GM18498 (cell line): ENCODE data around the gene RIMBP2.

ENCODE experiments used
- ATAC-seq: cut with Tn5 transposase; IDR thresholded peaks from one replicate; pipeline ENCODE4 v1.9.1; 2021; ENCODE audit warnings: mild to moderate bottlenecking, moderate library complexity; ENCODE audit not compliant: unreplicated experiment

Gene RIMBP2

GRCh38 chr12:130513556-130513955, 202.5 kb downstream of the RIMBP2 start:
- ATAC-seq, result no peak

- ATAC-seq, result no peak
Observed at GRCh38 chr12:130511285-130511684, 204.8 kb downstream of the RIMBP2 start.

GRCh38 chr12:130509454-130509853, 206.6 kb downstream of the RIMBP2 start:
- no peak for ATAC-seq

- no peak for ATAC-seq
Observed at GRCh38 chr12:130508847-130509246, 207.3 kb downstream of the RIMBP2 start.

GRCh38 chr12:130508318-130508717, 207.8 kb downstream of the RIMBP2 start:
- no peak for ATAC-seq

GRCh38 chr12:130506844-130507243, 209.3 kb downstream of the RIMBP2 start:
- ATAC-seq, result no peak

- ATAC-seq, result no peak
Observed at GRCh38 chr12:130504840-130505175, 211.3 kb downstream of the RIMBP2 start.

- no peak for ATAC-seq
Observed at GRCh38 chr12:130504110-130504839, 211.8 kb downstream of the RIMBP2 start.

GRCh38 chr12:130501821-130502220, 214.3 kb downstream of the RIMBP2 start:
- no peak for ATAC-seq

GRCh38 chr12:130500835-130501330, 215.2 kb downstream of the RIMBP2 start:
- no peak for ATAC-seq

- no peak for ATAC-seq
Observed at GRCh38 chr12:130499474-130499873, 216.6 kb downstream of the RIMBP2 start.

GRCh38 chr12:130498589-130499385, 217.3 kb downstream of the RIMBP2 start:
- no peak for ATAC-seq

GRCh38 chr12:130497991-130498390, 218.1 kb downstream of the RIMBP2 start:
- ATAC-seq, result no peak

GRCh38 chr12:130497321-130497720, 218.8 kb downstream of the RIMBP2 start:
- ATAC-seq, result no peak

- no peak for ATAC-seq
Observed at GRCh38 chr12:130496516-130497120, 219.5 kb downstream of the RIMBP2 start.

- no peak for ATAC-seq
Observed at GRCh38 chr12:130495156-130495555, 220.9 kb downstream of the RIMBP2 start.

- ATAC-seq, result no peak
Observed at GRCh38 chr12:130494736-130495135, 221.4 kb downstream of the RIMBP2 start.

GRCh38 chr12:130493951-130494350, 222.1 kb downstream of the RIMBP2 start:
- ATAC-seq, result no peak

GRCh38 chr12:130491421-130492357, 224.4 kb downstream of the RIMBP2 start:
- ATAC-seq, result no peak

GRCh38 chr12:130490674-130491073, 225.4 kb downstream of the RIMBP2 start:
- no peak for ATAC-seq

GRCh38 chr12:130489293-130489692, 226.8 kb downstream of the RIMBP2 start:
- ATAC-seq, result no peak
